ENCODE results near the gene GRIK3.

- TF ChIP-seq, protein P1, sequence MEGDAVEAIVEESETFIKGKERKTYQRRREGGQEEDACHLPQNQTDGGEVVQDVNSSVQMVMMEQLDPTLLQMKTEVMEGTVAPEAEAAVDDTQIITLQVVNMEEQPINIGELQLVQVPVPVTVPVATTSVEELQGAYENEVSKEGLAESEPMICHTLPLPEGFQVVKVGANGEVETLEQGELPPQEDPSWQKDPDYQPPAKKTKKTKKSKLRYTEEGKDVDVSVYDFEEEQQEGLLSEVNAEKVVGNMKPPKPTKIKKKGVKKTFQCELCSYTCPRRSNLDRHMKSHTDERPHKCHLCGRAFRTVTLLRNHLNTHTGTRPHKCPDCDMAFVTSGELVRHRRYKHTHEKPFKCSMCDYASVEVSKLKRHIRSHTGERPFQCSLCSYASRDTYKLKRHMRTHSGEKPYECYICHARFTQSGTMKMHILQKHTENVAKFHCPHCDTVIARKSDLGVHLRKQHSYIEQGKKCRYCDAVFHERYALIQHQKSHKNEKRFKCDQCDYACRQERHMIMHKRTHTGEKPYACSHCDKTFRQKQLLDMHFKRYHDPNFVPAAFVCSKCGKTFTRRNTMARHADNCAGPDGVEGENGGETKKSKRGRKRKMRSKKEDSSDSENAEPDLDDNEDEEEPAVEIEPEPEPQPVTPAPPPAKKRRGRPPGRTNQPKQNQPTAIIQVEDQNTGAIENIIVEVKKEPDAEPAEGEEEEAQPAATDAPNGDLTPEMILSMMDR (IDR thresholded peaks at IDR 0.05), result no peak
- TF ChIP-seq POLR2A (IDR thresholded peaks at IDR 0.05) (no peak), POLR2AphosphoS5 (IDR thresholded peaks at IDR 0.05) (no peak)
These were observed 263.1 kb downstream of the GRIK3 start for GRCh38 chr1:36771240-36771639.
